ENCODE measurements around the gene EVC2. TPM values are rescaled to one million over a fixed set of nuclear protein-coding genes. Genes with fewer than 3 reads are reported as not detected.

The EVC2 gene
- total RNA-seq, 1 experiment from 2014 or later = 7.8 TPM

DNA sequence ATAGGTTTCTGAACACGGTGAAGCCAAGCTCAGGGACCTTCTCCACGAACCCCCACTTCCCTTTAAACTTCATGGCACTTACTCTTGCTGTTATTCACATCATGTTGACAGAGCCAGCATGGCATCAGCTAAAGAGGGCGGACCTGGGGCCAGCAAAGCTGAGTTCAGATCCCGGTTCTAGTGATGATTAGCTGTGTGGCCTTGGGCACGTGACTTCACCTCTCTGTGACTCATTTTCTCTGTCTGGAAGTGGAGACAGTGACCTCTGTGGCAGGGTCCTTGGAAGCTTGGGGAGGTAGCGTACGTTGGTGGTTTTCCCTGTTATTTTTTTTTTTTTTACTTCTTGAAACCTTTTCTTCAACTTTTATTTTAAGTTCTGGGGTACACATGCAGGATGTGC is 16.0 kb upstream of the EVC2 start:
- no peak overlapping the region for H2BK20ac ChIP-seq (ENCODE audit: low read depth, low read length, poor library complexity, severe bottlenecking)
- Mint-ChIP-seq H3K9me3 (peaks cover 0 to 2% of the 10 kb centered on the region in 2 experiments; a peak in 2 of 5 replicates), H3K36me3 (ENCODE audit: insufficient read depth in 1 of 3, low read depth in 3 of 3) (peaks cover 21 to 24% (median 22%) of the 10 kb centered on the region in 3 experiments; a peak in 6 of 7 replicates), H3K4me3 (no peak overlapping the region), H3K4me1 (peaks cover 5 to 7% of the 10 kb centered on the region in 2 experiments), H3K27ac (no peak overlapping the region), H3K27me3 (ENCODE audit: low read depth) (no peaks in the 10 kb centered on the region)
- H4K20me1 ChIP-seq (ENCODE audit: control insufficient read depth, insufficient read depth, insufficient read length) = no peaks in the 10 kb centered on the region
- no peak overlapping the region for H3K9ac ChIP-seq (ENCODE audit: extremely low read depth, insufficient read length, low read length)
- H3T11ph ChIP-seq (ENCODE audit: low read length) = no peak overlapping the region
- H2BK12ac ChIP-seq (ENCODE audit: insufficient read length, low read depth, low read length) = no peak overlapping the region
- WGBS (ENCODE audit: extremely low coverage, insufficient read length, low lambda C conversion rate) = no CpG with 5 or more reads among the region's 7 CpGs
- no peak overlapping the region for H2AFZ ChIP-seq (ENCODE audit: low read length)
- H3K23ac ChIP-seq (ENCODE audit: insufficient read length, low read depth, low read length) = no peak overlapping the region
- H4K5ac ChIP-seq (ENCODE audit: insufficient read length, low read depth, low read length) = no peak overlapping the region
- no peak overlapping the region for H3K4me2 ChIP-seq (ENCODE audit: insufficient read depth, insufficient read length, low read length)
- no peaks in the 10 kb centered on the region for H3K27me3 ChIP-seq (ENCODE audit: insufficient read depth, low read length)
- H3K56ac ChIP-seq (ENCODE audit: insufficient read length, low read depth, low read length) = no peak overlapping the region
- no peak overlapping the region for H3K4ac ChIP-seq (ENCODE audit: low read depth, low read length)
- H2BK5ac ChIP-seq (ENCODE audit: insufficient read length, low read length) = no peak overlapping the region
- no peak for DNase-seq
- H3K4me1 ChIP-seq (ENCODE audit: insufficient read depth, low read length) = no peaks in the 10 kb centered on the region
- H3K18ac ChIP-seq (ENCODE audit: insufficient read length, low read depth, low read length) = no peak overlapping the region
- TF ChIP-seq, protein P1, sequence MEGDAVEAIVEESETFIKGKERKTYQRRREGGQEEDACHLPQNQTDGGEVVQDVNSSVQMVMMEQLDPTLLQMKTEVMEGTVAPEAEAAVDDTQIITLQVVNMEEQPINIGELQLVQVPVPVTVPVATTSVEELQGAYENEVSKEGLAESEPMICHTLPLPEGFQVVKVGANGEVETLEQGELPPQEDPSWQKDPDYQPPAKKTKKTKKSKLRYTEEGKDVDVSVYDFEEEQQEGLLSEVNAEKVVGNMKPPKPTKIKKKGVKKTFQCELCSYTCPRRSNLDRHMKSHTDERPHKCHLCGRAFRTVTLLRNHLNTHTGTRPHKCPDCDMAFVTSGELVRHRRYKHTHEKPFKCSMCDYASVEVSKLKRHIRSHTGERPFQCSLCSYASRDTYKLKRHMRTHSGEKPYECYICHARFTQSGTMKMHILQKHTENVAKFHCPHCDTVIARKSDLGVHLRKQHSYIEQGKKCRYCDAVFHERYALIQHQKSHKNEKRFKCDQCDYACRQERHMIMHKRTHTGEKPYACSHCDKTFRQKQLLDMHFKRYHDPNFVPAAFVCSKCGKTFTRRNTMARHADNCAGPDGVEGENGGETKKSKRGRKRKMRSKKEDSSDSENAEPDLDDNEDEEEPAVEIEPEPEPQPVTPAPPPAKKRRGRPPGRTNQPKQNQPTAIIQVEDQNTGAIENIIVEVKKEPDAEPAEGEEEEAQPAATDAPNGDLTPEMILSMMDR (conservative IDR thresholded peaks at IDR 0.05) = no peak
- H4K91ac ChIP-seq (ENCODE audit: insufficient read length, low read depth, low read length) = no peak overlapping the region
- no peak overlapping the region for H4K8ac ChIP-seq (replicated peaks; ENCODE audit: insufficient read length, low read depth, low read length)
- H3K27ac ChIP-seq (ENCODE audit: insufficient read length, low read depth, low read length) = no peak overlapping the region
- H3K9me3 ChIP-seq (ENCODE audit: control insufficient read depth, low read depth, low read length) = no peaks in the 10 kb centered on the region
- H2AK5ac ChIP-seq (ENCODE audit: insufficient read length, low read length) = no peak overlapping the region
- no peaks in the 10 kb centered on the region for H3K79me2 ChIP-seq (ENCODE audit: insufficient read depth, low read length)
- H3K23me2 ChIP-seq (ENCODE audit: insufficient read length, low read depth, low read length, poor library complexity, severe bottlenecking) = no peaks in the 10 kb centered on the region
- H3K14ac ChIP-seq (ENCODE audit: insufficient read depth, low read length) = no peak overlapping the region
- no peaks in the 10 kb centered on the region for H3K79me1 ChIP-seq (ENCODE audit: insufficient read depth, low read depth, low read length, poor library complexity, severe bottlenecking)
- no peak overlapping the region for H2BK120ac ChIP-seq (ENCODE audit: low read depth, low read length, poor library complexity, severe bottlenecking)
- H2BK15ac ChIP-seq (ENCODE audit: low read depth, low read length) = no peak overlapping the region
